Testis (tissue), 2 donors: ENCODE data around the gene TBL1X.

Experiments used
- POLR2A ChIP-seq: fragments of 450-650 bp; IDR thresholded peaks from one replicate; pipeline ENCODE4 v1.6.1; 2017; ENCODE audit warnings: antibody characterized with exemption, mild to moderate bottlenecking, moderate library complexity
- TF ChIP-seq, protein P1 (sequence below), 3 experiments: fragments of 450-650 bp in 2 of 3; fragments of 200-600 bp in 1 of 3; sonication (generic) in 1 of 3; IDR thresholded peaks; one replicate each; pipeline ENCODE4 v1.5.1; 2016 to 2019; ENCODE audit warnings: antibody characterized with exemption in 3 of 3, mild to moderate bottlenecking in 2 of 3, moderate library complexity in 1 of 3

- TF ChIP-seq POLR2A = no peak
- TF ChIP-seq, protein P1, sequence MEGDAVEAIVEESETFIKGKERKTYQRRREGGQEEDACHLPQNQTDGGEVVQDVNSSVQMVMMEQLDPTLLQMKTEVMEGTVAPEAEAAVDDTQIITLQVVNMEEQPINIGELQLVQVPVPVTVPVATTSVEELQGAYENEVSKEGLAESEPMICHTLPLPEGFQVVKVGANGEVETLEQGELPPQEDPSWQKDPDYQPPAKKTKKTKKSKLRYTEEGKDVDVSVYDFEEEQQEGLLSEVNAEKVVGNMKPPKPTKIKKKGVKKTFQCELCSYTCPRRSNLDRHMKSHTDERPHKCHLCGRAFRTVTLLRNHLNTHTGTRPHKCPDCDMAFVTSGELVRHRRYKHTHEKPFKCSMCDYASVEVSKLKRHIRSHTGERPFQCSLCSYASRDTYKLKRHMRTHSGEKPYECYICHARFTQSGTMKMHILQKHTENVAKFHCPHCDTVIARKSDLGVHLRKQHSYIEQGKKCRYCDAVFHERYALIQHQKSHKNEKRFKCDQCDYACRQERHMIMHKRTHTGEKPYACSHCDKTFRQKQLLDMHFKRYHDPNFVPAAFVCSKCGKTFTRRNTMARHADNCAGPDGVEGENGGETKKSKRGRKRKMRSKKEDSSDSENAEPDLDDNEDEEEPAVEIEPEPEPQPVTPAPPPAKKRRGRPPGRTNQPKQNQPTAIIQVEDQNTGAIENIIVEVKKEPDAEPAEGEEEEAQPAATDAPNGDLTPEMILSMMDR (IDR thresholded peaks at IDR 0.05) = no peak
These were observed 11.1 kb downstream of the TBL1X start for GRCh38 chrX:9475984-9476383.
